Measurements from ENCODE around the gene RNF4. TPM values are rescaled to one million over a fixed set of nuclear protein-coding genes. Genes with fewer than 3 reads are reported as not detected.

RNF4 gene
- total RNA-seq, 1 experiment from 2014 or later: 28.3 TPM

DNA sequence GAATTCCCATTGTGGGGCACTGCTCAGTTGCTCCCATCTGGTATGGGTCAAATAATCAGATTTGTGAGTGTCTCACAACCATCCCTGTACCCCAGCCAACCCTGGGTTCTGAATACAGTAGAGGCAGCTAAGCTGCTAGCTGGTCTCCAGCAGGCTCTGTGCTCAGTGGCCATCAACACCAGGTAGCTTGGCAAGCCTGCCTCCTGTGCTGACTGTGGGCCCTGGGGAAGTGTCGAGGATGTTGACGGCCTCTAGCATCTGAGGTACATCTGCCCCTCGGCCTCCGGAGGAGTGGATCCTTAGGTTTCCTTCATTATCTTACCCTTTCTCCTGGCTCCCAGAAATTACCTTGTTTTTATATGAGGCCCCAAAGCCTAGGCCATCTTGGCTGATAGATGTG, 13.3 kb downstream of the RNF4 start:
- in situ Hi-C loops (cut with HindIII; ENCODE audit: low sequenced_read_pairs): no loop called here
- peak; percentile 34 for DNase-seq (ENCODE audit: low spot score)

DNA sequence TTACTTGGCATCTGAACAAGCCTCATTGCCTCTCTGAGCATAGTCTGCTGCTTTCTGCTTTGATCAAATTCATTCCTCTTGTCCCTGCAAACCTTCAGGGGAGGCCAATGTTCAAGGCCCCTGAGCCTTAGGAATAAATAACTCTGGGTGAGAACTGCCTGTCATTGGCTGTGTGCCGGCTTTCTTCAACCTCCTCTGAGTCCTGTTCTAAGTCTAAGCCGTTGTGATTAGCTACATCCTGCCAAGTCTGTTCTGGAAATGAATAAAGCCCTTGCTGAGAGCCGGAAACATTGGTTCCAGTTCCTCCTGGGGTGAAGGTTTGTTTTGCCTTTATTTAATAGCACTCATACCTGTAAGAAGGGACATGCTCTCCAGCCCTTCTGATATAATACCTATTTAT, 13.8 kb downstream of the RNF4 start:
- in situ Hi-C loops (cut with HindIII; ENCODE audit: low sequenced_read_pairs): no loop called here
- peak; percentile 86 for DNase-seq (ENCODE audit: low spot score)

DNA sequence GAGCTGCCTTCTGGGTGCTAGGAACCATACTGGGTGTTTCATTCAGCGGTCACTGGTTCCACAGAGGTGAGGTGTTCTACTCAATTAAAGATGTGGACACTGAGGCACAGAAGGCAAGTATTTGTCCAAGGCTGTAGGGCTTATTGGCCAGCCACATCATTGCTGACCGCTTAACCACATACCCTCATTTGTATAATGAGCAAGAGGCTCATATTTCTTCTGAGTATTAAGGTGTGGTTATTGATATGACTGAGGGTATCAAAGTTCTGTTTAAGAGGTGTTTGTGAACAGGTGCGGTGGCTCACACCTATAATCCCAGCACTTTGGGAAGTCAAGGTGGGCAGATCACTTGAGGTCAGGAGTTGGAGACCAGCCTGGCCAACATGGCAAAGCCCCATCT, 14.3 kb downstream of the RNF4 start:
- in situ Hi-C loops (cut with HindIII; ENCODE audit: low sequenced_read_pairs): no loop called here
- DNase-seq (ENCODE audit: low spot score): no peak

- in situ Hi-C loops (cut with HindIII; ENCODE audit: low sequenced_read_pairs): no loop called here
- no peak for DNase-seq (ENCODE audit: low spot score)
Measured at GRCh38 chr4:2484185-2484584, 15.3 kb downstream of the RNF4 start.

GRCh38 chr4:2484993-2485392, 16.1 kb downstream of the RNF4 start:
- DNase-seq (ENCODE audit: low spot score): no peak
- in situ Hi-C loops (cut with HindIII; ENCODE audit: low sequenced_read_pairs): no loop called here

GRCh38 chr4:2485956-2486355, 17.1 kb downstream of the RNF4 start:
- in situ Hi-C loops (cut with HindIII; ENCODE audit: low sequenced_read_pairs): no loop called here
- no peak for DNase-seq (ENCODE audit: low spot score)

DNA sequence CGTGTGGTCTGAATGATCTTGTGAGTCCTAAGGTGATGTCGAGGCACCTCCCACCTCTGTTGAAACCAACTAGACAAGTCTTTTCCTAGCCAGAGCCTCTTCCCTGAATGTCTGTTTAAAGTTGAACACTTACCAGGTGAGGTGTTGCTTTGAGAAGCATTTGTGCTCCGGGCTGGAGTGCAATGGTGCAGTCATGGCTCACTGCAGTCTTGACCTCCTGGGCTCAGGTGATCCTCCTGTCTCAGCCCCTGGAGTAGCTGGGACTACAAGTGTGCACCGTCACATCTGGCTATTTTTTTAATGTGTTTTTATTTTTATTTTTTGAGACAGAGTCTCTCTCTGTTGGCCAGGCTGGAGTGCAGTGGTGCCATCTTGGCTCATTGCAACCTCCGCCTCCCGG, 18.1 kb downstream of the RNF4 start:
- DNase-seq (ENCODE audit: low spot score): no peak
- in situ Hi-C loops (cut with HindIII; ENCODE audit: low sequenced_read_pairs): no loop called here

DNA sequence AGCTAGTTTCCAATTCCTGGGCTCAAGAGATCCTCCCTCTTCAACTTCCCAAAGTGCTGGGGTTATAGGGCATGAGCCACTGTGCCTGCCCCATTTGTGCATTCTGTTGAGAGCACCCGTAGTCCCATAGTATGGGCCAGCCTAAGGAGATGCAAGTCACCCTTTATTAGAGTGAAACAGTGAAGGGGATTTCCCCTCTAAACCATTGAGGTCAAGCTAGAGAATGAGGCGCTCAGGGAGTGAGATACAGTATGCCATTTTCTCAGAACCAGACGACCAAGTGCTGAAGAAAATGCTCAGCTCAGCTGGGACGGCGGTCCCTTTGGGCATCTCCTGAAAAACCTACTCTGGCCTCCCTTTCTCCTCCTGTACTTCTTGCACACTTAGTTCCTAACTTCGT, 18.7 kb downstream of the RNF4 start:
- DNase-seq (ENCODE audit: low spot score): no peak
- in situ Hi-C loops (cut with HindIII; ENCODE audit: low sequenced_read_pairs): no loop called here

DNA sequence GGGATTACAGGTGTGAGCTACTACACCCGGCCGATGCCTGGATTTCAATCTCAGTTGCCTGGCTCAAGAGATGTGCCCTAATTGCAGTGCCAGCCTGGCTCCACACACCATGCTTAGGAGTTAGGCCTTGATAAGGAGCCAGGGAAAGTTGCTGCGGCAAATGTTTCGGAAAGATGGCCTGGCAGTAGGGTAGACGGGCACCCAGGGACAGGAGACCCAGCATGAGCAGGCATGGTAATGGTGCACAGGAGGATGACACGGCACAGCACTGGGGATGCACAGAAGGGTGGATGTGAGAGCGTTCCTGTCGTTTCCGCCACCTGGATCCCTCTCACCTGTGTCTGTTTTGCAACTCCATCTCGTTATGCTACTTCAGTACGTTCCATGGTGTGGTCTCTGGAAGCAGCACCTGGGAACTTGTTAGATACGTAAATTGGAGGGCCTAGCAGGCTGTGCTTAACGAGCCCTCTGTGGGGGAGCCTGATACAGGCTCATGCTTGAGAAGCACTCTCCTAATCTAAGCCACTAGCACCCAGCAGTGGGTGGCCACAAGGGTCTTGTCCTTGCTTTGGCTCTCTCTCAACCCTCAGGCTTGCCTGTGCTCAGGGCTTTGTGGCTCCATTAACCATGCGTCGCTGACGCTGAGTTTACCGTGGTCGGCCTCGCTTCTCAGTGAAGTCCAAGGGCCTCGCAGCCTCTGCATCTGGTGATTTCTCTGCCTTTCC, 20.3 kb downstream of the RNF4 start:
- in situ Hi-C loops (cut with HindIII; ENCODE audit: low sequenced_read_pairs): no loop called here
- DNase-seq (ENCODE audit: low spot score): no peak

DNA sequence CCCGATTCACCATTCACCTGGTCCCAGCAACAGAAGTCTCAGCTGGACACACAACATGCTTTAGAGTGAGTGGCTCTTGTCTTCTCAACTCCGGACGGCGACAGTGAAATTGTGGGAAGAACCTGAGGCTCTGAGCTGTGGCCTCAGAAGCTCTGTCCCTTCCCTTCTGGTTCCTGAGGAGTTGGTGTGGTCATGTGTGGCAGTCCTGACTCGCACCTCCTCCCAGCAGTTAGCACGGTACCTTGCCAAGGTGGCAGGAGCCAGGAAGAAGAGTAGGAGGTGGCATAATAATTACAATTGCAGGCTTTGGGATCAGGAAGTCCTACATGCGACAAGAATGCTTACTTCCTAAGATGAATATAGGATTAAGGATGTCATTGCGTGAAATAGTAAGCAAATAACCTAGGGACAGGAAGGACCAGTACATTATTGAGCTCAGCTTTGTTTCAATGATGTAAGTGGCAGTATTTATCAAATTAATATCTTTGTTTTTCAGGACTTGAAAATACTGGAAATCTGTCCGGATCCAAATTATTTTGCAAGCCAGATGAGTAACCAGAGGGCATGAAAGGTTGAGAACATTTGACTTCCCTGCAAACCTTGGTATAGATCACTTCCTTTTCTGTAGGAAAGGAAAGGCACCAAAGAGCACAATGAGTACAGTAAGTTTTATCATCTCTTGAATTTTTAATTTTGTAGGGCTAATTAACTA, 21.1 kb downstream of the RNF4 start:
- in situ Hi-C loops (cut with HindIII; ENCODE audit: low sequenced_read_pairs): no loop called here
- peak; percentile 81 for DNase-seq (ENCODE audit: low spot score)

DNA sequence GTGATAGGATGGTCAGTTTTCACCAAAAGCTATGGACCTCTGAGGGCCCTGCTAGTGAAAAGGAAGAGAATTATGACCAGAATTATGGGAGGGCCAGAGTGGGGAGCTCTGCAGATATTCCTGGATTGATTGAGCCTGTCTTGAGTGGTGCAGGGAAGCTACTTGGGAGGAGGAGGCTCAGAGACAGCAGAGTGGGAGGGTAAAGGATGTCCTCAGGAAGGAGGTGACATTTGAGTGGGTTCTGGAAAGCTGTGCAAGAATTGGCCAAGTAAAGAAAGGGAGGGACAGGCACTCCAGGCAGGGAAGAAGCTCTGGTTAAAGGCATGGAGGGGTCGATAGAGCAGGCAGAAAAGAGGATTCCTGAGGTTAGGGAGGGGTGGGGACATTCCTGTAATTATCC, 24.1 kb downstream of the RNF4 start:
- DNase-seq (ENCODE audit: low spot score): no peak
- in situ Hi-C loops (cut with HindIII; ENCODE audit: low sequenced_read_pairs): no loop called here

GRCh38 chr4:2494992-2495391, 26.1 kb downstream of the RNF4 start:
- DNase-seq (ENCODE audit: low spot score): no peak
- in situ Hi-C loops (cut with HindIII; ENCODE audit: low sequenced_read_pairs): no loop called here

DNA sequence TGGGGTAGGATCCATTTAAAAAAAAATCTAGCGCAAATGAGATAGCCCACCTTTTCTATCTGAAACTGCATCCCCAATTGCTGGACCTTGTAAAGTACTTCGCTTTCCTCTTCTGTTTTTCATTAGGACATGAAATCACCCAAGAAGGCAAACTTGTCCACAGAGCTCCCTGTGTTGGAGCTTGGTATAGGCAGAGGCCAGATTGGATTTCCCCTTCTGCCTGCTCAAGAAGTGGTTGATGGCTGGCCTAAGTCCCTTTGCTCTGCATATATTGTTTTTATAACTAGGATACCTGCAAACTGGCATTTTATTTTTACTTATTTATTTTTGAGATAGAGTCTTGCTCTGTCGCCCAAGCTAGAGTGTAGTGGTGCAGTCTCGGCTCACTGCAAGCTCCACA, 28.4 kb downstream of the RNF4 start:
- no peak for DNase-seq (ENCODE audit: low spot score)
- in situ Hi-C loops (cut with HindIII; ENCODE audit: low sequenced_read_pairs): no loop called here

DNA sequence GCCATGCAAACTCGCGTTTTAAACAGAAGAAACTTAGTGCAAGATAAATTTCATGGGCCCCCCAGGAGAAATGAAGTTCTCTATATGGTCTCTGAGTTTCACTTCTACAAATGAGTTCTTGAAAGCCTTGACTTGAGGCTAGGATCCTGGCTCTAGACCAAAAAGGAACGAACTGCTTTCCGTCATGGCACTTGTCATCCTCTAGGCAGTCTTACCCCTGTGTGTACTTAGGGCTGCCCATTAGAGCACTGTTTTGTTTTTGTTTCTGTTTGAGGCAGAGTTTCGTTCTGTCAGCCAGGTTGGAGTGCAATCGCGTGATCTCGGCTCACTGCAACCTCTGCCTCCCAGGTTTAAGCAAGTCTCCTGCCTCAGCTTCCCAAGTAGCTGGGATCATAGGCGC, 29.0 kb downstream of the RNF4 start:
- in situ Hi-C loops (cut with HindIII; ENCODE audit: low sequenced_read_pairs): no loop called here
- no peak for DNase-seq (ENCODE audit: low spot score)

- in situ Hi-C loops (cut with HindIII; ENCODE audit: low sequenced_read_pairs): no loop called here
- no peak for DNase-seq (ENCODE audit: low spot score)
Measured at GRCh38 chr4:2500547-2500946, 31.6 kb downstream of the RNF4 start.

DNA sequence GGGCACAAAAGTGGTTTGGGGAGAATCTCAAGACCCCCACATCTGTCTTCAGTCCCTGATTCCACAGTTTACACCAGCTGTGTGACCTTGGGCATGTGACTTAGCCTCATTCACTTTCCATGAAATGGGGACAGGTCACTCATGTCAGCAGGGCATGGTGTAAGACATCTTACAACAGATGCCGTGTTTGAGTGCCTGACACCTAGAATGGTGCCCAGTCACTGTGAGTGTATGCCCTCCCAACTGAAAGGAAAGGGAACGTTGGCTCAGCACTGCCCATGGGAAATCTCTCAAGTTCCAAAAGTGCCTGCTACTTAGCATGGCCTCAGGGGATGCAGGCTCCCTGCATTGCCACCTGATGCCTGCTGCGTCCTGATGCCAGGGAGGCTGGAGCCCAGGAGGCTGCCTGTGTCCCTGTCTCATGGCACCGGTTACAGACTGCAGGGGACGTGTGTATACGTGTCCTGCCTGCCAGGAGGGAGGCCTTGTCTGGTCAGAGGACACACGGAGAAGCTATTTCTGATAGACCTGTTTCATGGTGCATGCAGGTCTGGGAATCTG, 32.2 kb downstream of the RNF4 start:
- no peak for DNase-seq (ENCODE audit: low spot score)
- in situ Hi-C loops (cut with HindIII; ENCODE audit: low sequenced_read_pairs): no loop called here

GRCh38 chr4:2503809-2504208, 34.9 kb downstream of the RNF4 start:
- no peak for DNase-seq (ENCODE audit: low spot score)
- in situ Hi-C loops (cut with HindIII; ENCODE audit: low sequenced_read_pairs): no loop called here

GRCh38 chr4:2507259-2507658, 38.4 kb downstream of the RNF4 start:
- no peak for DNase-seq (ENCODE audit: low spot score)
- in situ Hi-C loops (cut with HindIII; ENCODE audit: low sequenced_read_pairs): no loop called here

- DNase-seq (ENCODE audit: low spot score): no peak
- in situ Hi-C loops (cut with HindIII; ENCODE audit: low sequenced_read_pairs): no loop called here
Measured at GRCh38 chr4:2507855-2508254, 38.9 kb downstream of the RNF4 start.

DNA sequence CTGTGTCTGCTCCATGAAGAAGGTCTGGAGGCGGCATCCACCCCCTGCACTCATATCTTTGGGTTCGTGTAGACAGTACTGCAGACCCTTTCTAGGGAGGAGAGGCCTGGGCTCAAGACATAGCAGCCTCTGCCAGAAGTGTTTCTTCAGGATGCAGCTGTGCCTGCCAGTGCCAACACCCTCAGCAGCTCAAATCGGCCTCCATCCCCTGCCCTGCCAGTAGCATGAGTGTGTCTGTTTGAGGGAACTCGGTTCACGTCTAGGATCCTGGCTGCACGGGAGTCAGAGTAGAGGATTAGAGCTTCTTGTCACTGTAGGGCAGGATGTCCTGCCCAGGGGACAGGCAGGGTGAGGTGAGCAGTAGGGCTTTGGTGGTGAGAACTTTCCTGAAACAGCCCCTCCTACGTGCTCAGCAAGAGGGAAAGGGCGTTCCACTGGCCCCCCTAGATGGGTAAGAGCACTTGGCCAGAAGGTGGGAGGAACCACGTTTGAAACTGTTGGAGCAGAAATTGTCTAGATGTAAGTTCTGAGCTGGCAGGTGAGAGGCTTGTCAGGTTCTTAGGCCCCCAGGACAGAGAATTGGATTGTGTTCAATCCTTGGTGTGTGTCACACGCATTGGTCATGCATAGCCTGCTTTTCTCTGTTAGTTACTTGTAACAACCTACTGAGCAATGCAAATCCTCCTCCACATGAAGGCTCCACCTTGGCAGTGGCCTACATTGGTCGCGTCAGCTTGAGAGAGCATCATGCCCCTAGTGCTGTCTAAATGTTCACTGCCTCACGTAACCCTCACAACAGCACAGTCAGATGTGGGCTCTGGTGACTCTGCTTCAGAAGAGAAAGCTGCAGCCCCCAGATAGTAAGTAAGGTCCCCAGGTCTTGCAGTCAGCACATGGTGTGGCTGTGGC, 41.7 kb downstream of the RNF4 start:
- in situ Hi-C loops (cut with HindIII; ENCODE audit: low sequenced_read_pairs): no loop called here
- no peak for DNase-seq (ENCODE audit: low spot score)

Data from G401 (cell line).